Erythroblast (primary cell): ENCODE measurements around the gene CDYL.

Source experiments
- GATA1 ChIP-seq: IDR thresholded peaks from 2 replicates; pipeline ENCODE4 v1.6.1; 2011; ENCODE audit warnings: low read depth, mild to moderate bottlenecking, control low read depth, low read length, moderate library complexity
- POLR2A ChIP-seq: IDR thresholded peaks from 2 replicates; pipeline ENCODE4 v1.6.1; 2011; ENCODE audit warnings: mild to moderate bottlenecking, low read length

- no peak for TF ChIP-seq POLR2A
- no peak for TF ChIP-seq GATA1
Observed at GRCh38 chr6:4939241-4939640, 163.0 kb downstream of the CDYL start.
